ENCODE measurements around the gene PPM1K. TPM values are rescaled to one million over a fixed set of nuclear protein-coding genes. Genes with fewer than 3 reads are reported as not detected.

Gene PPM1K
- total RNA-seq, 1 donor from 2014 or later = 18.1 TPM

DNA sequence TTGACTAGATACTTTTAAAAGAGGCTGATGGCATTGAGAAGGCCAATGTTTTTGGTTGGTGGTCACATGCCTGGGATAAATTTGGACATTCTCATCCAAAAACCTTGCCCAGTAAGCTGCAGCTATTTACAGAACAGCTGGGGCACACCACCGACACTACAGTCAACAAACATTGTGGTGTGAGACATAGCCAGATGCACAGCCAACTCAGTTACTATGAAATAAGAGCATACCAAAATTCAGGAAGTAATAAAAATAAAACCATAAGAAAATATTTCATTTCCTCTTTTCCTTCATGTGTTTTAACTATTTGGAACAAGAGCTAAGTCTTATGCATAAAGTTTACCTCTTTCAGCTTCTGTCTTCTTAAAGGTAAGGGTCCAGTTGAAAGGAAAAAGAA, 8.8 kb downstream of the PPM1K start:
- H3K4me1 Mint-ChIP-seq = no peaks in the 10 kb centered on the region
- TF ChIP-seq, protein P1, sequence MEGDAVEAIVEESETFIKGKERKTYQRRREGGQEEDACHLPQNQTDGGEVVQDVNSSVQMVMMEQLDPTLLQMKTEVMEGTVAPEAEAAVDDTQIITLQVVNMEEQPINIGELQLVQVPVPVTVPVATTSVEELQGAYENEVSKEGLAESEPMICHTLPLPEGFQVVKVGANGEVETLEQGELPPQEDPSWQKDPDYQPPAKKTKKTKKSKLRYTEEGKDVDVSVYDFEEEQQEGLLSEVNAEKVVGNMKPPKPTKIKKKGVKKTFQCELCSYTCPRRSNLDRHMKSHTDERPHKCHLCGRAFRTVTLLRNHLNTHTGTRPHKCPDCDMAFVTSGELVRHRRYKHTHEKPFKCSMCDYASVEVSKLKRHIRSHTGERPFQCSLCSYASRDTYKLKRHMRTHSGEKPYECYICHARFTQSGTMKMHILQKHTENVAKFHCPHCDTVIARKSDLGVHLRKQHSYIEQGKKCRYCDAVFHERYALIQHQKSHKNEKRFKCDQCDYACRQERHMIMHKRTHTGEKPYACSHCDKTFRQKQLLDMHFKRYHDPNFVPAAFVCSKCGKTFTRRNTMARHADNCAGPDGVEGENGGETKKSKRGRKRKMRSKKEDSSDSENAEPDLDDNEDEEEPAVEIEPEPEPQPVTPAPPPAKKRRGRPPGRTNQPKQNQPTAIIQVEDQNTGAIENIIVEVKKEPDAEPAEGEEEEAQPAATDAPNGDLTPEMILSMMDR (IDR thresholded peaks at IDR 0.05; ENCODE audit: unreplicated experiment) = no peak
- peaks cover 20% of the 10 kb centered on the region for H3K36me3 Mint-ChIP-seq
- no peak for DNase-seq (ENCODE audit: low spot score in 2 of 2, unreplicated experiment in 2 of 2)
- no peaks in the 10 kb centered on the region for H3K27me3 Mint-ChIP-seq (ENCODE audit: low read depth)
- H3K9me3 Mint-ChIP-seq = peaks cover 13% of the 10 kb centered on the region
- no peak overlapping the region for H3K27ac Mint-ChIP-seq
- H3K4me3 Mint-ChIP-seq = no peak overlapping the region

DNA sequence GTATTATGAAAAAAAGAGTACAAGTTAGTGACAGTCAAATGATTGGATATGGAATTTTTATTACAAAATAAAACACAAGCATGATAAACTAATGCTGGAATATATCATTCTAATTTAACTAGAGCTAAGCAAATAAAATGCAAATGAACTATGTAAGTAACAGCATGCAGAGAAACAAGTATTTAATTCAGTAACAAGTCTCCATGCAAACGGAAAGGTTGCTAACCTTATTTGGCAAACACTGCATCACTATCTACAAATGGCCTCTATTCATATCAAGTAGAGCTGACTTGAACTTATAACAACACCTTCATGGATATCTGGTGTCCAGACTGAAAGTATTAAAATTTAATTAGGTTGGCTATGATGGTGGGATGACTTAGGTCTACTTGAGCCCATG, 15.4 kb downstream of the PPM1K start:
- no peak overlapping the region for H3K27ac Mint-ChIP-seq
- peaks cover 3% of the 10 kb centered on the region for H3K4me1 Mint-ChIP-seq
- peaks cover 11% of the 10 kb centered on the region for H3K36me3 Mint-ChIP-seq
- no peaks in the 10 kb centered on the region for H3K27me3 Mint-ChIP-seq (ENCODE audit: low read depth)
- H3K9me3 Mint-ChIP-seq = no peaks in the 10 kb centered on the region
- DNase-seq (ENCODE audit: low spot score in 2 of 2, unreplicated experiment in 2 of 2) = no peak
- TF ChIP-seq, protein P1 (IDR thresholded peaks at IDR 0.05; ENCODE audit: unreplicated experiment) = no peak
- no peak overlapping the region for H3K4me3 Mint-ChIP-seq

DNA sequence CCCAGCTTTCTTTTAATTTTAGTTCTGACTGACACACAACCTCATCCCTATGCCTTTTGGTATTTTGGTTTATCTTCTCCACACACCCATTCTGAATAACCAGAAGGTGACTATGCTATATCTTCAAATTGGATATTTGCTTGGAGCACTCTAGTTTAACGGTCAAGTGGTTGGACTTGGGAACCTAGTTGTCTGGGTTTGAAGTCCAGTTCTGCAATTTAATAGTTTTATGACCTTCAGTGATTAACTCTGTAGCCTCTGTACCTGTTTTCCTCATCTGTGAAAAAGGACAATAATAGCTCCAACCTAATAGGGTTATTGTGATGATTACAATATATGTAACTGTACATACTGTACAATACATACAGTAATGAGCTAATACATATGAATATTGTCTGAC, 20.0 kb downstream of the PPM1K start:
- Mint-ChIP-seq H3K9me3 (no peaks in the 10 kb centered on the region), H3K36me3 (peaks cover 18% of the 10 kb centered on the region), H3K4me1 (peaks cover 1% of the 10 kb centered on the region), H3K27ac (no peak overlapping the region), H3K27me3 (ENCODE audit: low read depth) (no peaks in the 10 kb centered on the region), H3K4me3 (no peak overlapping the region)
- no peak for DNase-seq (ENCODE audit: low spot score in 2 of 2, unreplicated experiment in 2 of 2)
- TF ChIP-seq, protein P1 (IDR thresholded peaks at IDR 0.05; ENCODE audit: unreplicated experiment) = no peak

DNA sequence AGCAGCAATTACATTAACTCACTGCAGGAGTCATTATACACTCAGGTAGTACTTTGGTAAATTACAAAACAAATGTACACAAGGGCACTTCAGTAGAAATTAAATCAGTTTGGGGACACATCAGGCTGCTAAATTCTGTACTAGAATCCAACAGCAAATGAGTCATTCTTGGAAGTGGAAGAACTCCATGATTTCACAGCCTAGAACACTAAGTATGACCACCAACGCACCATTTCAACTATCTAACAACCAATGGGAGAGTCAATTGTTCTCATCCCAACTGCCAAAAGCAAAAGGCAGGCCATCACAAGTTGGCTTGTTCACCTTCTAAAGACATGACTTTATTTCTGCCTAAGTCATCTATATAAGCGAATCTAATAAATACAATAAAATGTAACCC, 26.6 kb downstream of the PPM1K start:
- peaks cover 9% of the 10 kb centered on the region for H3K36me3 Mint-ChIP-seq
- no peaks in the 10 kb centered on the region for H3K4me1 Mint-ChIP-seq
- no peak overlapping the region for H3K27ac Mint-ChIP-seq
- DNase-seq (ENCODE audit: low spot score in 2 of 2, unreplicated experiment in 2 of 2) = no peak
- TF ChIP-seq, protein P1 (IDR thresholded peaks at IDR 0.05; ENCODE audit: unreplicated experiment) = no peak
- H3K9me3 Mint-ChIP-seq = no peaks in the 10 kb centered on the region
- H3K4me3 Mint-ChIP-seq = no peak overlapping the region
- no peaks in the 10 kb centered on the region for H3K27me3 Mint-ChIP-seq (ENCODE audit: low read depth)

DNA sequence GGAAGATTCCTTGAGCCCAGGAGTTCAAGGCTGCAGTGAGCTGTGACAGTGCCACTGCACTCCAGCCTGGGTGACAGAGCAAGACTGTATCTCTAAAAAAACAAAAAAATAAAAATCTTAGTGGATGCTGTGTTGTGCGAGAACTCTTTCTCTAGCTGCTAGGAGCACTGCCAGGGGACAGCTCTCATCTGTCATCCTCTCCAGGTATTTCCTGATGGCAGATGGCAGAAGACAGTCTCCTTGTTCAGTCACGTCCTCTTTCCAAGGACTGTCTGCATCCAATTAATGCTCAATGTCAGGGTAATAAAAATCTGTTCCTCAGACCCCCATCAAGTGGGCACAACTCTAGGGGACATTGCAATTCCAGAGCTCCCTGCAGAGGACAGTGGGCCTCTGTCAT, 29.2 kb downstream of the PPM1K start:
- no peaks in the 10 kb centered on the region for H3K27me3 Mint-ChIP-seq (ENCODE audit: low read depth)
- no peaks in the 10 kb centered on the region for H3K4me1 Mint-ChIP-seq
- peaks cover 3% of the 10 kb centered on the region for H3K36me3 Mint-ChIP-seq
- no peak overlapping the region for H3K4me3 Mint-ChIP-seq
- no peak for DNase-seq (ENCODE audit: low spot score in 2 of 2, unreplicated experiment in 2 of 2)
- H3K27ac Mint-ChIP-seq = no peak overlapping the region
- TF ChIP-seq, protein P1 (IDR thresholded peaks at IDR 0.05; ENCODE audit: unreplicated experiment) = no peak
- no peaks in the 10 kb centered on the region for H3K9me3 Mint-ChIP-seq

DNA sequence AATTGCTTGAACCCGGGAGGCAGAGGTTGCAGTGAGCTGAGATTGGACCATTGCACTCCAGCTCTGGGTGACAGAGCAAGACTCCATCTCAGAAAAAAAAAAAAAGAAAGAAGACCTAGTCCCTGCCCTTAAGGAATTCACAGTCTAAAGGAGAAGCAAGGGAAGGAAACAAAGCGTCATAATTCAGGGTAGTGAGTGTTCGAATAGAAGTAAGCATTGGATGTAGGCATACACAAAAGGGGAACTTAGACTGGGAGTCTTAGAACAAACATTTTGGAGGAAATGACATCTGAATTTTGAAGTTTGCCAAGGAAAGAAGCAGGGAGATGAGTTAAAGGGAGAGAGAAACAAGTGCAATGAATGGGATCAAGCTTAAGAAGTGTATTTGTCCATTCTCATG, 32.4 kb downstream of the PPM1K start:
- DNase-seq (ENCODE audit: low spot score in 2 of 2, unreplicated experiment in 2 of 2) = no peak
- H3K4me1 Mint-ChIP-seq = no peaks in the 10 kb centered on the region
- peaks cover 3% of the 10 kb centered on the region for H3K9me3 Mint-ChIP-seq

More for the DNA sequence above, 32.4 kb downstream of the PPM1K start:
- H3K27ac Mint-ChIP-seq = no peak overlapping the region
- H3K36me3 Mint-ChIP-seq = no peaks in the 10 kb centered on the region
- H3K27me3 Mint-ChIP-seq (ENCODE audit: low read depth) = no peaks in the 10 kb centered on the region
- TF ChIP-seq, protein P1 (IDR thresholded peaks at IDR 0.05; ENCODE audit: unreplicated experiment) = no peak
- no peak overlapping the region for H3K4me3 Mint-ChIP-seq

All from mesothelial cell of epicardium (in vitro differentiated cells).